NK-92 treated with Interleukin-12 subunit alpha and Interleukin-12 subunit beta, amount 100 ng/mL, for 24 hours (cell line): Measurements from ENCODE around the gene C4BPA.

Experiments
- DNase-seq: peaks from one replicate; lab custom pipeline; 2025; lab: John Stamatoyannopoulos, UW

Gene C4BPA

DNA sequence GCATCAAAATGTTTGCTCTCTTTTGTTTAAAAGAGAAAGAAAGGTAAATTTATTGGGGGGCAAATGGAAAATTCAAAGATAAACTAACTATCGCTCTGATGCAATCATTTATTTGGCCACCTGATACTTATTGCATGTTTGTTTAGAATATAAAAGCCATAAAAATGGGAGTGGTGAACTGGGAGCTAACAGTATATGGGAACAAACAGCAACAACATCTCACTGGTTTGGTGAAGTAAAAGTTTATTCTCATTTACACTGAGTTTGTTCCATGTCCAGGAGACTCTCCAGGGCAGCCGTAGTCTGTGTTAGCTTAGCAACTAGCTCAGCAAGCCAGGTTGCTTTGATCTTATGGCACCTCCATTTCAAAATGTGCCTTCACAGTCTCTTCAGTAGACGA is 20.4 kb downstream of the C4BPA start:
- no peak for DNase-seq

DNA sequence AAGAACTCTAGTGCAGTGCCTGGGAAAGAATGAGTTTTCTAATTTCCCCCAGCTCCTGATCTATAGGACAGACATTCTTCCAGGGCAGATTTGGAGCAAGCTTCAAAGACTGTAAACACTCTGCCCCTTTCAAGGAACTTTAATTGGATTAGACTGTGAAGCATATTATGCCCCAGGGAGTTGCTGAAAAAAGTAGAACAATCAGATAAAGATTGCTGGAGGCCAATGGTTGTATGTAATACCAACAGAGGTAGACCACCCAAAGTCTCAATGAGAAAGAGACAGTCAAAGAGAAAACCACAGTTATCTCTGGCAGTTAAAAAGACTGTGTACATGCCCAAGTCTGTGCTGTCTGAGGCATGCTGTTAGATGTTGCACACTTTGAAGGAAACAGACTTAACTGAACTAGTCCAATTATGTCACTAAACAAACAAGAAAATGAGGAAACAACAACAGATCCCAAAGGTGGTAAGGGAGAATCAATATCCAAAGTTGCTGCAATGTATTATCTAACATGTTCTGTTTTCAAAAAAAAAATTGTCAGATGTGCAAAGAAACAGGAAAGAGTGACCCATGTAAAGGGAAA is 24.4 kb downstream of the C4BPA start:
- no peak for DNase-seq

DNA sequence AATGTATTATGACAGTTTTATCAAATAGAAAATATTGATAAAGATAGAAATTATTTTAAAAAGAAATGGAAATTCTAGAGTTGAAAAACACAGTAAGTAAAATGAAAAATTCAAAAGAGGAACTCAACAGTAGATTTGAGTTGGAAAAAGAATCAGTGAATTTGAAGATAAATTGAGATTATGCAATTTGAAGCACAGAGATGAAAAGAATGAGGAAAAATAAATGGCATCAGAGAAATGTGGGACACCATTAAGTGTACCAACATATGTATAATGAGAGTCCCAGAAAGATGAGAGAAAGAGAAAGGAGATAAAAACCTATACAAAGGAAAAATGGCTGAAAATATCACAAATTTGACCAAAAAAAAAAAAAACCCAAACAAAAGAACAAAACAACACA is 25.0 kb downstream of the C4BPA start:
- DNase-seq, result no peak

DNA sequence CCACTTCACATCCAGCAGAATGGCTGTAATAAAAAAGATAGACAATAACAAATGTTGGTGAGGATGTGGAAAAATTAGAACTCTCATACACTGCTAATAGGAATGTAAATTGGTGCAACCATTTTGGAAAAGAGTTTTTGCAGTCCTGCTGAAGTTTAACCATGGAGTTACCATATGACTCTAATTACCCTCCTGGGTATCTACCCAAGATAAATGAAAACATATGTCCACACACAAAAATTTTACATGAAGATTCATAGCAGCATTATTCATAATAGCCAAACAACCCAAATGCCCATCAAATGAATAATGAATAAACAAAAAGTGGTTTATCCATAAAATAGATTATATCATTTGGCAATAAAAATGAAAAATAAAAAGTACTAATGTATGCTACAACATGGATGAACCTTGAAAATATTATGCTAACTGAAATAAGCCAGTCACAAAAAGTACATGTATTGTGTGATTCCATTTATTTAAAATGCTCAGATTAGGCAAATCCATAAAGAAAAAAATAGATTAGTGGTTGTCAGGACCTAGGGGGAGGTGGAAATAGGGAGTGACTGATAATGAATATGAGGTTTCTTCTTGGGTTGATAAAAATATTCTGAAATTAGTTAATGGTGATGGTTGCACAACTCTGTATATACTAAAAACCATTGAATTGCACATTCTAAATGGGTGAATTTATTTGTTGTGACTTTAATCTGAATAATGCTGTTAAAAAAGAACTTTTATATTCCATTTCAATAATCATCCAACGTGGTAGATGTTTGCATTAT is 26.4 kb downstream of the C4BPA start:
- DNase-seq, result no peak

DNA sequence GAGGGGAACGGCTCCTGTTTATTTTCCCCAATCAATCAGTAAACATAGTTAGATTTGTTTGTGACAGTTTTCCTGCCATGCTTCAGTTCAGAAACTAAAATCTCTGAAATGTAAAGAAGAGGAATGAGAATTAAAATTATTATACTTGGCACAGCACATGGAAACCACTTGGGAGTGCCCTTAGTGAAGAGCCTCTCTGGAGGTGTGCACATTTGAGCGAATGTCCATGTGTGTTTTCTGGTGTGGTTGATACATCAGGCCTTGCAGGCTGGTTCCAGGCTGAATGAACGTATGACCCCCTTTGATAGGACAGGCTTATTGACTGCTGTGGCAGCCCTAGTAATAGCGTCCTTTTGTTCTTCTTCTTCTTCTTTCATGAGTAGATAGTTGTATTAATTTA is 27.1 kb downstream of the C4BPA start:
- no peak for DNase-seq

DNA sequence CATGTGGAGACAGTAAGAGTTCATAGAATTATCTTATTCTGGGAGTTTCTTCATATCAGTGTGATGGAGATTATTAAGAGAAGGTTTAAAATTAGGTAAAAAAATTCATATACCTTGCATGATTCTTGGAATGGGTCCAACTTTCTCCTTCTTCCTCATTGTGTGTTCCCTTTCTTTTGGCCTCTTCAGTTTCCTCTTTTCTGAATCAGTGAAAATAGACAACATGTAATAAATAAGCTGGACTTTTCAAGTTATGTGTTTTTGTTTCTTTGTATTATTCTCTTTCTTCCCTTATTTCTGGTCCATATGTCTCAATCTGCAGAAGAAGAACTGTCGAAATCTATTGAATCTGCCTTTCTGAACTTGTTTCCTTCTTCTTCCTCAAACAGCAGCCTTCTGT is 30.5 kb downstream of the C4BPA start:
- no peak for DNase-seq

DNA sequence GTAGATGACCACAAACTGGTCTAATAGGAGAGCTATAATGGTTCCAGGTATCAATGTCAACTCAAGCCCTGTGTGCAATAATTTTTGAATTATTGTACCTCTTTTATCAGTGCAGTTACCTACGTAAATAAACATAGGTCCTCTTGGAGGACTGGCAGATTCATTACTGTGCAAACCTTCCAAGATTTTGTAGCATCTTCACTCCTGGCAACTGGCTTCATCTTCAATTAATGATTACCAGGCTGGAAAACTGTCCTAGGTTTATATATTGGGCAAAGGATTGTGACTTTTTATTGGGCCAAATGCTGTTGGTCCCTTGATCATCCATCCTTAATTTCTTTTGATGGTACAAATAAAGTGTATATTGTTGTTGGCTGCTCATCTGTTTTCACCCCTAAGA is 35.6 kb downstream of the C4BPA start:
- no peak for DNase-seq

DNA sequence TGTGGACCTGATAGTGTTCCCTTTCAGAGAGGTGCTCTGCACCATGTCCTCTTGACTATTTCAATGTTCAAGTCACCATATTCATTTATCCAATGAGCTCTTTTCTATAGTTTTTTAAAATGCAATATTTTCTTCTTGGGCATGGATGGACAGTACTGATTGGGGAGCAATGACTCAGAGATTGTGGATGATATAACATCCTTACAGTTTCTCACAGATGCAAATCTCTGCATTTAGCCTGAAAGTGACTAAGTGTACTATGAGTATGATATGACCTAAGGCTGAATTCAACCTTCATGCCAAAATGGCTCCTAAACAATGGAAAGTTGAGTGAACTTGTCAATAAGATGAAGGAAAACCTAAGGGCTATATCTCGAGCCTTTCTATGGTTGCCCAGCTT is 36.5 kb downstream of the C4BPA start:
- no peak for DNase-seq

DNA sequence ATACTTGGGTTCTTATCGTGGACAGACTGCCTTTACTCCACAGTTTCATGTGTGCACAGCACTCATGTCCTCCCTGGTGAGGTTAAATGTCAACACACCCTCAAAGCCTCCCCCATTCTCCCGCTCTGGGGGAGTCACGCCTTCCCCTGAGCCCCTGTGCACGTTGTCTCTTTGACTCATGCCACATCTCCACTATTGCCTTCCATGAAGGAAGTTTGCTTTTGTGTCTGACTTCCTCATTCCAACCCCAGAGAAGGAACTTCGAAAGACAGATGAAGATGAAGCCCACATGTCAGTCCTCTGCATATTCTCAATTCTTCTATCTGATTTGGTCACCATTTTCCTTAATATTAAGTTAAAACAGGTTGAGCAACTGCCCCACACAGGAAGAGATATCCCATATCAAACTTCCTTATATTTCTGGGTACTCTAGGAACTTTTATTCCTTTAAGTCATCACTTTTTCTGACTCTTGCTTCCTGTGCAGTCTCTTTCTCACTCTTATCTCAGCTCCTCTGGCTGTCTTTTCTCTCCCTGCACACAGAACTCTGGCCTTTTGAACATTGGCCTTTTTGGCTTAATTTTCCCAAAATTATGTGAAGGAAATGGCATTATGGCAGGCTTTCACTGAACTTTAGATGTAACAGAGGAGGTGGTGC is 41.5 kb downstream of the C4BPA start:
- DNase-seq, result no peak

DNA sequence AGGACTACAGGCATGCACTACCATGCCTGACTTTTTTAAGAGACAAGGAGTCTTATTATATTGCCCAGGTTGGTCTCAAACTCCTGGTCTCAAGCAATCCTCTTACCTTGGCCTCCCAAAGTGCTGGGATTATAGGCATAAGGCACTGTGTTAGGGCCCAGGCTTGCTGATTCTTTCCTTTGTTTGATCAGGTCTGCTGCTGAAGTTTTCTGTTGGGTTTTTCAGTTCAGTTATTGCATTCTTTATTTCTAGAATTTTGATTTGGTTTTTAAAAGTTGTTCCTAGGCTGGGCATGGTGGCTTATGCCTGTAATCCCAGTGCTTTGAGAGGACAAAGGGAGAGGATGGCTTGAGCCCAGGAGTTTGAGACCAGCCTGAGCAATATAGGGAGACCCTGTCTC is 47.9 kb downstream of the C4BPA start:
- DNase-seq, result no peak

DNA sequence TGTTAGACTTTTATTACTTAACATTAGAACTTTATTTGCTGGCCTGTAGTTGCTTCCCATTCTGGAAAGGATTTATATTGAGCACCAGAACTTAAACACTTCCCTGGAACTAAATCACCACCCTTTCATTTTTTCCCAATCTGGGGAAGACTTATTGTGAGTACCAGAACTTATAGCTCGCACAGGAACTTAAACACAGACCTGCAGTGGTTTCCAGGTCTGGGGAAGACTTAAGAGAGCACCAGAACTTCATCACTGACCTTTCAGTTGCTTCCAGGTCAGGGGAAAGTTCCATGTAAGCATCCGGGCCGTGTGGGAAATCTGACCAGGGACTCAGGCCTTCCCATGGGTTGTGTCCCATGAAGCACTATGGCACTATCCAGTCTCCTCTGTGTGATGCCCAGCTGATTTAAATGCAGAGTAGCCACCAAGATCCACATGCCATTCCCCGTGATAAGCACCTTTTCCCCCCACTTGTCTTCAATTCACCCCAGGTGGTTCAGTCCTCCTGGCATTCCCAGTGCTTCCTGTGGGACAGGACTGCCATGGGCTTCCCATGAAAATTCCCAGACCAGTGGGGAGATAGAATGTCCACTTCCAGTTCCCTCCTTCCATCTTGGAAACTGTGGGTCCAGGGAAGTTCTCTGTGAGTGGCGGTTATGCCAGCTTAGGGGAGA is 48.9 kb downstream of the C4BPA start:
- no peak for DNase-seq

DNA sequence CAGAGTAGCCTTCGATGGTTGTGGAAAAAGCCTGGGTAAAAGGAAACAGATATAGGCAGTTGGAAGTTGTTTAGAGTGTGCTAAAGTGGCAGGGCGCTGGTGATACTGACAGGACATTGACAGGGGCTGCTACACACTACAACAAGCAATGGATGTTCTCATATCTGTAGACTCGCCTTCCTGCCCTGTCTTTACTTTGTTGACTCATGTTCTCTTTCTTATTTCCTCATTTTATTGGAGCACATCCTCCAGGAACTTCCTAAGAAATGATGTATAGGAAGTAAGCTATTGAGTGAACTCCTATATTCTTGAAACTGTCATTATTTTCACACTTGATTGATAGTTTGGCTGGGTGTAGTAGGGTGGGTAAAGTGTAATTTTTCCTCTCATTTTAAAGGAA is 51.0 kb downstream of the C4BPA start:
- no peak for DNase-seq

DNA sequence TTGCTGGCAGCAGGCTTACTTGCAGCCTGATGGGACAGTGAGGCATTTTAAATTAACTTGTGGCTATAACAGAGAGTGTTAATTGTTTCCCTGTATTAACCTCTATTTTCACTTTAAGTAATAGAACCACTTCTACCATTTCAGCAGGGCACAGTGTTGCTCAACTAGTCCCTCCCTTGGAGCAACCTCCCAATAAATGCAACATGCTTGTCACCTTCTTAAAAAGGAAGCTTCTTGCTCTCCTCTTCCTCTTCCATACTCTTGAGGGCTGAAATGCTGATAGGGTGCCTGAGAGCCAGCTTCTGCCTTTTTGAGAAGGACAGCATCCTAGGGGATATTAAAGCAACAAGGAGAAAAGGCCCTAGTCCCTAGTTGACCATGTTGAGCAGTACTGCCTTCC is 52.1 kb downstream of the C4BPA start:
- DNase-seq, result no peak

DNA sequence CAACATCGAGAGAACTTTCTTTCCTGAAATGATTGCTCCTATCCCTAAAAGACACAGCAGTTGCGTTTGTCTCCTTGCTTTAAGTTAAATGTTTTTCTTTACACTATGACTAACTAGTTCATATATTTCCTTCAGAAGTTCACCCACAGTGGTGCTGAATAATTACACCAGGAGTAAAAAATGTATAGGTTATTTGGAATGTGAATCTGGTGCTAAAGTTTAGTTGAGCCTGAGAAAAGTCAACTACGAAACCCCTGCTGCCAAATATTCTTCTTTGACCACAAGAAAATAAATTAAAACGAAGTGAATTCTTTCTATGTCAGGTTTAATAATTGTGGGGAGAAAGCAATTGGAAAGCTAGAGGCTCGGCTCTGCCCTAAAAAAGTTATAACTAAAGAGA is 52.8 kb downstream of the C4BPA start:
- DNase-seq, result no peak

DNA sequence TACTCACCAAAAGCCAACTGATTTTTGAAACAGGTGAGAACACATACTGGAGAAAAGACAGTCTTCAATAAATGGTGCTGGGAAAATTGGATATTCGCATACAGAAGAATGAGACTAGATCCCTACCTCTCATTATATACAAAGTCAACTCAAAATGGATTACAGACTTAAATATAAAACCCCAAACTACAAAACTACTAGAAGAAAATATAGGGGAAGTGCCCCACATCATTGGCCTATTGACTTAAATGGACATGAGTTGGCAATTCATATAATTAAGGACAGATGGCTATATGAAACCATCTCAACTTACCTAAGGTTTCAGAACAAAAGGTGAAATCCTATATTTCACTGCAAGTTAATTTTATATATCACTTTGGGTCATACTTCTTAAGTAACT is 60.1 kb downstream of the C4BPA start:
- no peak for DNase-seq

DNA sequence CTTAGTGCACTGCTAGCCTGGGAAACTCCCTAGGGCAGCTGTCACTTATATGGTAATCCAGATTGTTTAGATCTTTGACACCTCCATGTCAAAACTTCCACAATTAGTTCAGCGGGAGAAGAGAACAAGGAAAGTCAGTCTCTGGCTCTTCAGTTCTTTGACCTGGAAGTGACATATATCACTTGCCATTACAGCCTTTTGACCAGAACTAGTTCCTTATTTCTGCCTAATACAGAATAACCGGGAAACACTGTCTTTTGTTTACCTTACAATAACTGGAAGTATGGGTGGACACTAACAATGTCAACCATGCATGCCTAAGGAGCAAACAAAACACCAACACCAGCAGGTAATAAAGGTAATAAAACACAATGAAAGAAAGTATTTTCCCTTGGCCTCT is 68.3 kb downstream of the C4BPA start:
- no peak for DNase-seq

DNA sequence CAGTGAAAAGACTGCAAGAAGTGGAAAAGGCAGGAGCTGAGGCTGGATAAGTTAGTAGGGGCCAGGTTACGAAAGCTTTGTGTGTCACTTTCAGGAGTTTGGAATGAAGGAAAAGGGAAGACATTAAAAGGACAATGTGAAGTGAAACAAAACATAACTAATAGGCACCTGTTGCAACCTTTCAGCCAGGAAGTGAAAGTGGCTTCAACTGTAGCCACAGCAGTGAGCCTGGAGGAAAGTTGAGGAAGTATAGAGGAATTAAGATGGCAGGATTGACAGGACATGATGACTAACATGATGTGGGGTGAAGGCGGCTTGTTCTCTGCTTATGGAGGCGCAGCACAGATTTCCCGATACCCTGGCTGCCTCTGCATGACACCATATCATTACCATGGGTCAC is 68.9 kb downstream of the C4BPA start:
- DNase-seq, result no peak

DNA sequence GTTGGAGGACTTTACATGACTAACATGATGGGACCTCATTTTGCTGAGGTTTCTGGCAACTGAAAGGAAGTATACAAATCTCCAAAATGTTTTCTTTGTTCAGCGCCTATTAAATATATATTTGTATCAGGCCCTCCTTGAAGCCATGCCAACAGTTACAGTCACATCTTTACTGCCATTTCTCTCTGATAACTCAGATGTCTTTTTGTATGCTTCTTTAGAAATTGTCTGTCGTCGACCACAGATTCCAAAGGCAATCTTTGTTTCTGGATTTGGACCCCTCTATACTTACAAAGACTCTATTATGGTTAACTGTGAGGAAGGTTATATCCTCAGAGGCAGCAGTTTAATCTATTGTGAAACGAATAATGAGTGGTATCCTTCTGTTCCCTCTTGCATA is 69.4 kb downstream of the C4BPA start:
- DNase-seq, result no peak

DNA sequence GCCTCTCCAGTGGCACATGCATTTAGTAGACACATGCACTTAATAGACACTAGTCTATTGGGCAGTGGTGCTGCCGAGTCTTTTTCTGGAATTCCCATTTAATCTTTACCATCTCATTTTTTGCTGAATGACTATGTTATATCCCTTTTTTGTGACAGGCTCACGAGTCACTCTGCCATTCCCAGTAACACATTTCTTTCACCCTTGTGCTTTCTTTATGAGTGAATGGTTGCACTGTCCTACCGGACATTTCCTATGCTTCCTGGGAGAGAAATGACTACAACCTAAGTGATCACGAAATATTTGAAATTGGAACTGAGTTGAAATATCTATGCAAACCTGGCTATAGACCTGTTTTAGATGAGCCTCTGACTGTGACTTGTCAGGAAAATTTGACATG is 70.9 kb downstream of the C4BPA start:
- DNase-seq, result no peak

DNA sequence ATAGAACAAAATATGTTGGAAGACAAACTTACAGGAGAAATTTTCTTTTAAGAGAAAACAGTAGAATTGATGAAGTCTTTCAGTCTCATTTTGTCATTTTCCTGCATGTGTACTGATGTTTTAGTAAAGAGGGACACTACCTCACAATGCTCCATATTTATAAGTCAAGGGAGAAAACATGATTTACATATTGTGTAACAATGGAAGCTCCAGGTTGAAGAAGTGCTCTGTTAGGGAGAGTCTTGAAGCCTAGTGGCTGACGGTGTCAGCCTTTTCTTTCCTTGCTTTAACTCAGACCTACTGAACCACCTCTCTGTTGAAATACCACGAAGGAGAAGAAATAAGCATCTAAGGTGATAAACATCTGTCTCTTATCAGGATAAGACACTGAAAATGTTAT is 75.0 kb downstream of the C4BPA start:
- no peak for DNase-seq

DNA sequence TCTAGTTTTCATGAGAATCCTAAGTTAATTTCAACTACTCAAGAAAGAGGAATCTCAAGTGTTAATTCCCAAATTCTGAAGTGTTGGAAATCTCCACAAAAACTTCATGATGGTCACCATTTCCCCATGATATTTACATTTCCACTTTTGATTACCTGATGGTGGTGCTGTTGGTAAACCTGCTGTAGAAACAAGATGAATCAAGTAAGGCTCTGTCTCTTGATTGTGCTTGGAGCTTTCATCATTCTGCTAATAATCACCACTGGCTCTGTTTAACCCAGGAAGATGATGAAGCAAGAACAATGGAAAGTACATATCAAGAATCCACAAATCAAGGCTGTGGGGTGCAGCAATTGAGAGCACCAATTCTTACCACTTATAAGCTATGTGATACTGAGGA is 77.8 kb downstream of the C4BPA start:
- DNase-seq, result no peak

DNA sequence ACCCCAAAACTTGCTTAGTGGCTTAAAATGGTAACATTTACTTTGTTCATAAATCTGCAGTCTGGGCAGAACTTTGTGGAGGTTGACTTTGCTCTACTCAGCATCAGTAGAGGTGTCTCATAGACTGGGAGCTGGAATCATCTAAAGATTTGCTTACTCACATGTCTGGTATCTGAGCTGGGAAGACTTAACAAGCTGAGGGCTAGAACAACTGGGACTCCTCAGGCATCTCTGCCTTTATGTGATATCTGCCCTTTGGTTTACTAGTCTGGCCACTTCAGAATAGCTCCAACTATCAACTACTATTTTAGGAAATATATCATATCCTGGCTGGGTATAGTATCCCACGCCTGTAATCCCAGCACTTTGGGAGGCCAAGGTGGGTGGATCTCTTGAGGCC is 82.5 kb downstream of the C4BPA start:
- DNase-seq, result no peak

DNA sequence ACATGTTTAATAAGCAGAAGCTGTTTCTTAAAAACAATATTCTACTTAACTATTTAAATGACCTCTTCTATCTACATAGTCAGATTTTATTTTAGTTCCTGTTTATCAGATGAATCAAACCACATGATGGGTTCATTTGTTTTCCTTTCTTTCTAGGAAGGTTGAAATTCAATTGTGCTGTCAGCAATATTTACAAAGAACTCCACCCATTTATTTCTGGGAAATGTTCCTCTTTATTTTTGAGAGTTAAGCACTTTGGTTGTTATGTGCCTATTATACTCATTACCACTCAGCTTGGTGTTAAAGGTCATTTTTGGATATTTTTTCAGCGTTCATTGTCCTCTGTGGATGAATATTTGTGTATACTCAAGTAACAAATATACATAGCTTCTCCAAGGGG is 84.9 kb downstream of the C4BPA start:
- no peak for DNase-seq
